Measurements from ENCODE around the gene AKT1S1.

DNA sequence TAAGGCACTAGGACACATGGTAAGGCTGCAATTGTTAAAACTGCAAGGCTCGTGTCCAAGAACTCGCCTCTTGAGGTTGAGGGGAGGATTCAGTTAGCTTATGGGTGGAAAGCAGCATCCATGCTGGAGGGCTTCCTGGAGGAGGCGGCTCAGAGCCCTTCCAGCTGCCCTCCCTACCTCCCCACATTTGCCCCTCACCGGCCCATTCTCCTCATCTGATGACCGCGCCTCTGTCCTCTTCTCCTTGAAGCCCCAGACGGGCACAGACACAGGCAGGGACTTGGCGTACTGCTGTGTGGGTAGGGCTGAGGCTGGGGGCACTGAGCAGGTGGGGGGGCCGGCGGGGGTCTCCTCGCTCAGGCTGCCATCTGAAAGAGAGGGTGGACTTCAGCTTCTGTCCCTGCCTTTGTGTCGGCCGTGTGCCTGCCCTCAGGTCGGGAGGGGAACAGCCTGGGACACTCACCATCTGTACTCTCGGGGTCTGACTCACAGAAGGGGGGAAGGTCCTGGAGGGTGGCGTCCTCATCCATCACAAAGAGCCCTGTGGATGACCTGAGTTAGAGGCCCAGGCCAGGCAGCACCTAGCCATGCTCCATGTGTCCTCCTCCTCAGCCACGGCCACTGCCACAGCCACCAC lies 5.7 kb downstream of the AKT1S1 start:
- TF ChIP-seq, protein P1, sequence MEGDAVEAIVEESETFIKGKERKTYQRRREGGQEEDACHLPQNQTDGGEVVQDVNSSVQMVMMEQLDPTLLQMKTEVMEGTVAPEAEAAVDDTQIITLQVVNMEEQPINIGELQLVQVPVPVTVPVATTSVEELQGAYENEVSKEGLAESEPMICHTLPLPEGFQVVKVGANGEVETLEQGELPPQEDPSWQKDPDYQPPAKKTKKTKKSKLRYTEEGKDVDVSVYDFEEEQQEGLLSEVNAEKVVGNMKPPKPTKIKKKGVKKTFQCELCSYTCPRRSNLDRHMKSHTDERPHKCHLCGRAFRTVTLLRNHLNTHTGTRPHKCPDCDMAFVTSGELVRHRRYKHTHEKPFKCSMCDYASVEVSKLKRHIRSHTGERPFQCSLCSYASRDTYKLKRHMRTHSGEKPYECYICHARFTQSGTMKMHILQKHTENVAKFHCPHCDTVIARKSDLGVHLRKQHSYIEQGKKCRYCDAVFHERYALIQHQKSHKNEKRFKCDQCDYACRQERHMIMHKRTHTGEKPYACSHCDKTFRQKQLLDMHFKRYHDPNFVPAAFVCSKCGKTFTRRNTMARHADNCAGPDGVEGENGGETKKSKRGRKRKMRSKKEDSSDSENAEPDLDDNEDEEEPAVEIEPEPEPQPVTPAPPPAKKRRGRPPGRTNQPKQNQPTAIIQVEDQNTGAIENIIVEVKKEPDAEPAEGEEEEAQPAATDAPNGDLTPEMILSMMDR (IDR thresholded peaks at IDR 0.05; ENCODE audit: poor library complexity) = no peak
- no peak for TF ChIP-seq EZH2phosphoT487 (IDR thresholded peaks at IDR 0.05; ENCODE audit: low read depth, severe bottlenecking, unreplicated experiment)
